ENCODE results near the gene MSH3.

MSH3 gene

GRCh38 chr5:80745490-80745889 lies 91.0 kb downstream of the MSH3 start:
- TF ChIP-seq CTCF (IDR thresholded peaks at IDR 0.05; ENCODE audit: low read depth, low read length), result no peak
- no peak for DNase-seq (ENCODE audit: extremely low read depth, low read depth)

- no peak for TF ChIP-seq CTCF (IDR thresholded peaks at IDR 0.05; ENCODE audit: low read depth, low read length)
- DNase-seq (ENCODE audit: extremely low read depth, low read depth), result no peak
These were observed 93.5 kb downstream of the MSH3 start for GRCh38 chr5:80747922-80748321.

- no peak for DNase-seq (ENCODE audit: extremely low read depth, low read depth)
These were observed 98.0 kb downstream of the MSH3 start for GRCh38 chr5:80752427-80752826.

GRCh38 chr5:80753712-80754111 lies 99.3 kb downstream of the MSH3 start:
- no peak for TF ChIP-seq CTCF (IDR thresholded peaks at IDR 0.05; ENCODE audit: low read depth, low read length)
- no peak for DNase-seq (ENCODE audit: extremely low read depth, low read depth)

More at GRCh38 chr5:80752427-80752826, 98.0 kb downstream of the MSH3 start:
- TF ChIP-seq CTCF (IDR thresholded peaks at IDR 0.05; ENCODE audit: low read depth, low read length), result no peak

- DNase-seq (ENCODE audit: extremely low read depth, low read depth), result no peak
- TF ChIP-seq CTCF (IDR thresholded peaks at IDR 0.05; ENCODE audit: low read depth, low read length), result no peak
These were observed 100.4 kb downstream of the MSH3 start for GRCh38 chr5:80754900-80755299.

- no peak for TF ChIP-seq CTCF (IDR thresholded peaks at IDR 0.05; ENCODE audit: low read depth, low read length)
- DNase-seq (ENCODE audit: extremely low read depth, low read depth), result no peak
These were observed 101.2 kb downstream of the MSH3 start for GRCh38 chr5:80755626-80756025.

- TF ChIP-seq CTCF (IDR thresholded peaks at IDR 0.05; ENCODE audit: low read depth, low read length), result no peak
- DNase-seq (ENCODE audit: extremely low read depth, low read depth), result no peak
These were observed 101.8 kb downstream of the MSH3 start for GRCh38 chr5:80756292-80756691.

Measured in AG09319 (cell line).